Neural progenitor cell (in vitro differentiated cells): ENCODE measurements around the gene GGN. TPM values are rescaled to one million over a fixed set of nuclear protein-coding genes. Genes with fewer than 3 reads are reported as not detected.

Source experiments
- DNase-seq: peaks from one replicate; pipeline ENCODE4 v3.0.0-alpha.2; 2016; ENCODE audit warnings: low spot score
- H2AFZ ChIP-seq: fragments of 200-600 bp; sonication (generic); replicated peaks from 2 replicates; pipeline ENCODE4 v1.6.1; 2016; ENCODE audit warnings: antibody characterized with exemption
- H3F3A ChIP-seq: fragments of 200-600 bp; sonication (generic); 2 replicates; pipeline ENCODE4 v1.6.1; 2016; ENCODE audit warnings: antibody characterized with exemption, low read depth
- H3K27ac ChIP-seq: fragments of 200-600 bp; sonication (generic); 2 replicates; pipeline ENCODE4 v1.5.1; 2016; ENCODE audit warnings: mild to moderate bottlenecking
- H3K27me3 ChIP-seq: fragments of 200-600 bp; sonication (generic); 2 replicates; pipeline ENCODE4 v1.6.1; 2016; ENCODE audit warnings: mild to moderate bottlenecking, moderate library complexity
- H3K36me3 ChIP-seq: fragments of 200-600 bp; sonication (generic); 2 replicates; pipeline ENCODE4 v1.5.1; 2016
- H3K4me1 ChIP-seq: fragments of 200-600 bp; sonication (generic); 2 replicates; pipeline ENCODE4 v1.6.1; 2016; ENCODE audit warnings: mixed run types
- H3K4me2 ChIP-seq: fragments of 200-600 bp; sonication (generic); 2 replicates; pipeline ENCODE4 v1.6.1; 2016
- H3K4me3 ChIP-seq: fragments of 200-600 bp; sonication (generic); 2 replicates; pipeline ENCODE4 v1.5.1; 2016
- H3K79me2 ChIP-seq: fragments of 200-600 bp; sonication (generic); 2 replicates; pipeline ENCODE4 v1.6.1; 2016; ENCODE audit warnings: low read depth
- H3K9ac ChIP-seq: fragments of 200-600 bp; sonication (generic); 2 replicates; pipeline ENCODE4 v1.6.1; 2016
- H3K9me3 ChIP-seq: fragments of 200-600 bp; sonication (generic); 2 replicates; pipeline ENCODE4 v1.5.1; 2016; ENCODE audit warnings: low read depth
- H4K20me1 ChIP-seq: fragments of 200-600 bp; sonication (generic); 2 replicates; pipeline ENCODE4 v1.6.1; 2016; ENCODE audit warnings: low read depth
- H3K27ac Mint-ChIP-seq: 3 replicates; pipeline ENCODE4 v1.8.0; 2021; ENCODE audit warnings: mixed read lengths
- H3K27me3 Mint-ChIP-seq: 2 replicates; pipeline ENCODE4 v1.8.0; 2022; ENCODE audit warnings: low read depth, mild to moderate bottlenecking, inconsistent platforms, moderate library complexity, mixed read lengths; ENCODE audit not compliant: insufficient read depth
- H3K36me3 Mint-ChIP-seq: 3 replicates; pipeline ENCODE4 v1.8.0; 2021; ENCODE audit warnings: mixed read lengths
- H3K4me1 Mint-ChIP-seq: 3 replicates; pipeline ENCODE4 v1.8.0; 2021; ENCODE audit warnings: mixed read lengths
- H3K4me3 Mint-ChIP-seq: 3 replicates; pipeline ENCODE4 v1.8.0; 2021; ENCODE audit warnings: mild to moderate bottlenecking, moderate library complexity, mixed read lengths
- H3K9me3 Mint-ChIP-seq: 3 replicates; pipeline ENCODE4 v1.8.0; 2020; ENCODE audit warnings: mixed read lengths
- CTCF ChIP-seq: fragments of 200-600 bp; sonication (generic); IDR thresholded peaks from 2 replicates; pipeline ENCODE4 v1.5.1; 2017; ENCODE audit warnings: antibody characterized with exemption, mild to moderate bottlenecking
- EZH2 ChIP-seq: fragments of 200-600 bp; sonication (generic); IDR thresholded peaks from 2 replicates; pipeline ENCODE4 v1.6.1; 2017; ENCODE audit warnings: antibody characterized with exemption, mild to moderate bottlenecking, moderate library complexity
- EZH2phosphoT487 ChIP-seq: fragments of 200-600 bp; sonication (generic); IDR thresholded peaks from 2 replicates; pipeline ENCODE4 v1.6.1; 2017; ENCODE audit warnings: antibody characterized with exemption
- total RNA-seq: library from RNA; depleted of rRNA; stranded (reverse); fragments of >200 nt; gene quantifications from 2 replicates; pipeline ENCODE4 v1.2.3, GENCODE V29; 2015; ENCODE audit warnings: low replicate concordance

GGN gene
- 1.0 TPM in 1 of 2 replicates, not detected in the other for total RNA-seq

- Histone ChIP-seq H3K4me2 (peak within 1 kb of the TSS; percentile 86), H4K20me1 (peaks cover 38% of the 10 kb centered on the region), H2AFZ (peak within 1 kb of the TSS; percentile 77), H3K9ac (no peak within 1 kb of the TSS), H3K4me1 (peaks cover 4% of the 10 kb centered on the region), H3K4me3 (peak within 1 kb of the TSS; percentile 75), H3K79me2 (no peaks in the 10 kb centered on the region), H3K27me3 (peaks cover 38% of the 10 kb centered on the region), H3K36me3 (no peaks in the 10 kb centered on the region), H3K27ac (no peak within 1 kb of the TSS), H3K9me3 (no peaks in the 10 kb centered on the region), H3F3A (peaks cover 22% of the 10 kb centered on the region)
- H3K27me3 Mint-ChIP-seq, result peaks cover 7% of the 10 kb centered on the region
- H3K9me3 Mint-ChIP-seq, result no peaks in the 10 kb centered on the region
- TF ChIP-seq EZH2phosphoT487 (no peak), EZH2 (no peak), CTCF (no peak)
- H3K36me3 Mint-ChIP-seq, result peaks cover 12% of the 10 kb centered on the region
- H3K27ac Mint-ChIP-seq, result peak within 1 kb of the TSS; percentile 86
- peak; percentile 99 for DNase-seq
- peaks cover 22% of the 10 kb centered on the region for H3K4me1 Mint-ChIP-seq
- peak within 1 kb of the TSS; percentile 93 for H3K4me3 Mint-ChIP-seq
Observed at GRCh38 chr19:38387550-38388348, at the start of gene GGN. Gene GGN (minus strand): TSS chr19:38388034. CDS start chr19:38387261, 773 bp downstream.

GRCh38 chr19:38437295-38437694 is 49.5 kb upstream of the GGN start:
- H3K9me3 Mint-ChIP-seq, result no peaks in the 10 kb centered on the region
- no peak overlapping the region for H3K27ac Mint-ChIP-seq
- H3K36me3 Mint-ChIP-seq, result no peaks in the 10 kb centered on the region
- H3K27me3 Mint-ChIP-seq, result peaks cover 3% of the 10 kb centered on the region
- Histone ChIP-seq H4K20me1 (peaks cover 4% of the 10 kb centered on the region), H3F3A (peaks cover 22% of the 10 kb centered on the region), H3K9ac (no peak overlapping the region), H3K4me2 (no peak overlapping the region), H3K27me3 (no peaks in the 10 kb centered on the region), H3K4me1 (peaks cover 21% of the 10 kb centered on the region), H3K79me2 (no peaks in the 10 kb centered on the region), H3K9me3 (no peaks in the 10 kb centered on the region), H3K36me3 (no peaks in the 10 kb centered on the region), H3K27ac (no peak overlapping the region), H3K4me3 (no peak overlapping the region), H2AFZ (no peak overlapping the region)
- TF ChIP-seq CTCF, result no peak
- no peak for TF ChIP-seq EZH2phosphoT487
- no peak for TF ChIP-seq EZH2
- no peak overlapping the region for H3K4me3 Mint-ChIP-seq
- H3K4me1 Mint-ChIP-seq, result peaks cover 20% of the 10 kb centered on the region
- DNase-seq, result no peak

- Histone ChIP-seq H3F3A (peaks cover 34% of the 10 kb centered on the region), H2AFZ (no peak overlapping the region), H3K79me2 (no peaks in the 10 kb centered on the region), H3K27ac (no peak overlapping the region), H3K36me3 (no peaks in the 10 kb centered on the region), H3K4me2 (peak overlapping the region; percentile 83), H3K27me3 (no peaks in the 10 kb centered on the region), H3K4me3 (peak overlapping the region; percentile 42), H3K4me1 (peaks cover 17% of the 10 kb centered on the region), H4K20me1 (peaks cover 4% of the 10 kb centered on the region), H3K9me3 (no peaks in the 10 kb centered on the region), H3K9ac (no peak overlapping the region)
- Mint-ChIP-seq H3K36me3 (no peaks in the 10 kb centered on the region), H3K27ac (no peak overlapping the region), H3K27me3 (peaks cover 5% of the 10 kb centered on the region), H3K9me3 (no peaks in the 10 kb centered on the region), H3K4me3 (peak overlapping the region; percentile 83), H3K4me1 (peaks cover 14% of the 10 kb centered on the region)
- peak; percentile 94 for DNase-seq
- TF ChIP-seq EZH2 (no peak), CTCF (no peak), EZH2phosphoT487 (no peak)
Observed at GRCh38 chr19:38434549-38435051, 46.8 kb upstream of the GGN start.
